NCI-H128 (cell line): ENCODE data around the gene PCDH9.

Source experiments
- DNase-seq: peaks from one replicate; lab custom pipeline; 2025; ENCODE audit not compliant: unreplicated experiment; lab: John Stamatoyannopoulos, UW

PCDH9 gene

GRCh38 chr13:67229481-67230403, at the start of gene PCDH9:
Gene PCDH9, minus strand, starts transcription at chr13:67230336. Its CDS starts 1,896 bp downstream, at chr13:67228440.
- DNase-seq = no peak

GRCh38 chr13:67278235-67278634, 48.1 kb upstream of the PCDH9 start:
- no peak for DNase-seq

GRCh38 chr13:67277581-67277980, 47.4 kb upstream of the PCDH9 start:
- no peak for DNase-seq

- DNase-seq = no peak
Observed at GRCh38 chr13:67275351-67275960, 45.3 kb upstream of the PCDH9 start.

- no peak for DNase-seq
Observed at GRCh38 chr13:67273001-67273400, 42.9 kb upstream of the PCDH9 start.

GRCh38 chr13:67267136-67267535, 37.0 kb upstream of the PCDH9 start:
- DNase-seq = no peak

GRCh38 chr13:67259208-67259607, 29.1 kb upstream of the PCDH9 start:
- no peak for DNase-seq

- no peak for DNase-seq
Observed at GRCh38 chr13:67258482-67258881, 28.3 kb upstream of the PCDH9 start.

GRCh38 chr13:67238861-67239260, 8.7 kb upstream of the PCDH9 start:
- no peak for DNase-seq

GRCh38 chr13:67238277-67238859, 8.2 kb upstream of the PCDH9 start:
- DNase-seq = no peak

GRCh38 chr13:67235265-67235664, 5.1 kb upstream of the PCDH9 start:
- DNase-seq = no peak

- DNase-seq = no peak
Observed at GRCh38 chr13:67232384-67232783, 2.2 kb upstream of the PCDH9 start.

- DNase-seq = no peak
Observed at GRCh38 chr13:67231289-67232000, 1.3 kb upstream of the PCDH9 start.

GRCh38 chr13:67230404-67231288, 510 bp upstream of the PCDH9 start:
- peak; percentile 88 for DNase-seq

- DNase-seq = no peak
Observed at GRCh38 chr13:67228916-67229315, 1.2 kb downstream of the PCDH9 start.

- no peak for DNase-seq
Observed at GRCh38 chr13:67228031-67228430, 2.1 kb downstream of the PCDH9 start.

GRCh38 chr13:67227131-67227983, 2.8 kb downstream of the PCDH9 start:
- no peak for DNase-seq

GRCh38 chr13:67226696-67227095, 3.4 kb downstream of the PCDH9 start:
- no peak for DNase-seq
